Measurements from ENCODE around the gene TANK. TPM values are rescaled to one million over a fixed set of nuclear protein-coding genes. Genes with fewer than 3 reads are reported as not detected.

The TANK gene, protein sequence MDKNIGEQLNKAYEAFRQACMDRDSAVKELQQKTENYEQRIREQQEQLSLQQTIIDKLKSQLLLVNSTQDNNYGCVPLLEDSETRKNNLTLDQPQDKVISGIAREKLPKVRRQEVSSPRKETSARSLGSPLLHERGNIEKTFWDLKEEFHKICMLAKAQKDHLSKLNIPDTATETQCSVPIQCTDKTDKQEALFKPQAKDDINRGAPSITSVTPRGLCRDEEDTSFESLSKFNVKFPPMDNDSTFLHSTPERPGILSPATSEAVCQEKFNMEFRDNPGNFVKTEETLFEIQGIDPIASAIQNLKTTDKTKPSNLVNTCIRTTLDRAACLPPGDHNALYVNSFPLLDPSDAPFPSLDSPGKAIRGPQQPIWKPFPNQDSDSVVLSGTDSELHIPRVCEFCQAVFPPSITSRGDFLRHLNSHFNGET
- total RNA-seq = 83.2 and 88.2 TPM in 2 replicates
- 30.5 and 33.3 TPM in 2 replicates for polyA plus RNA-seq
- 45.6 and 55.5 TPM in 2 replicates for polyA plus RNA-seq (2011; cell fraction: cytosol; rRNA removed)
- polyA plus RNA-seq (2011; cell fraction: nucleus; rRNA removed) = 85.4 and 95.5 TPM in 2 replicates
- 70.3 and 113 TPM in 2 replicates for polyA plus RNA-seq (2012)
- polyA minus RNA-seq = 36.8 and 37.6 TPM in 2 replicates
- 9.1 TPM for polyA minus RNA-seq (2011; cell fraction: cytosol; rRNA and poly(A)+ RNA removed)
- polyA minus RNA-seq (2011; cell fraction: nucleus; rRNA and poly(A)+ RNA removed) = 234 and 271 TPM in 2 replicates
- percentile 96 among the genes with signal in this experiment for Bru-seq, nascent RNA
- percentile 81 among the genes with signal in this experiment for BruChase-seq, experiment 1, labeled RNA remaining after a 6-hour chase
- percentile 85 among the genes with signal in this experiment for BruChase-seq, experiment 2, labeled RNA remaining after a 2-hour chase
- long read RNA-seq, transcript TANK-201 (8 exons, 2,152 nt) = minor isoform, 40 of 183 reads
- long read RNA-seq, transcript TANK-202 (8 exons, 2,171 nt) = major isoform, 63 of 183 reads
- long read RNA-seq, partial matches to known transcripts = 20 of 183 reads
- long read RNA-seq, other reads (novel, unspliced or antisense) = 55 of 183 reads

DNA sequence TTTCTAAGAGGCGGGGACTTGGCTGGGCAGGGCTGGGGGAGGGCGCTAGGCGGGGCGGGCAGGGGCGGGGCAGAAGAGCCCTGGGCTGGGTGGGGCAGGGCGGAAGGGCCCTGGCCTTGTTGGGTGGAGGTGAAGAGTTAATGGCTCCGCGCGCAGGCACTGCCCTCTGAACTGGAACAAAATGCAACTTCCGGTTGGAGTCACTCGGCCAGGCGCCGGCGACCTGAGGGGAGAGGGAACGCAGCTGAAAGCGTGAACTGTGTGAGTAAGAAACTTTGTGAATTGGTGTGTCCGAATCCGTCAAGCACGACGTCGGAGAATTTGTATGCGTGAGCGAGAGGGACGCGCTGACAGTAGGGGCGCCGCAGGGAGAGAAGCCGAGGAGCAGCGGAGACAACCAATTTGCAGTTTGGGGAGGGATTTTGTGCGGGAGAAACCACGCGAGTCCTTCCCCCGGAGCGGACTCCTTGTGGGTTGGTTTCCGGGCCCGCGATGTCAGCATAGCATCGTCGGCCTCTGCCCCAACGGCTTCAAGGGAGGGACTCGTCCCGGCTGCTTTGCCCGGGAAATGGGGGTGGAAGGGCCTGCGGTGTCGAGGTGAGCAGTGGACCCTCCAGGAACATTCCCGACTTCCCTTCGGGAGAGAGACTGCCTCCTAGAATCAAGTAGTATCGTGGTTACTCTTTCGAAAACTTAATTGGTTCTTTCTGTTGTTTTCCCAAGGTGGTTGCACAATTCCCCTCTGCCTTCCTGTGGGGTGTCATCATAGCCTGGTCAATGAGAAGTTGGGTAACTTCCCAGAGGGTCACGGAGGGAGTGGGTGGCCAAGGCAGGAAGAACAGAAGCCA lies at the start of gene TANK:
TANK (plus strand) TSS at position 203 of the 848 bp plus-strand sequence. CDS start 19,235 bp downstream, outside the sequence.
- dilution Hi-C loops (cut with MboI; ENCODE audit: extremely low pct_ligation_motif_present, low sequenced_read_pairs) = no loop called here
- CTCF ChIA-PET = interaction anchor here (2.2 kb wide), 1 partner anchor 97 kb away, joined by 12 read pairs; no protein-coding TSS in a partner anchor

More for the DNA sequence above, at the start of gene TANK:
- peaks cover 0 to 3% of the 10 kb centered on the region in 2 experiments for H3K36me3 ChIP-seq (ENCODE audit: control insufficient read depth in 2 of 2, extremely low read depth in 1 of 2, insufficient read depth in 2 of 2, low read length in 2 of 2)
- H3K79me2 ChIP-seq (ENCODE audit: control insufficient read depth, insufficient read depth, low read length) = peaks cover 38% of the 10 kb centered on the region
- FAIRE-seq (peak; percentile 64), DNase-seq (ENCODE audit: low read depth, low spot score) (peak; percentile 84)
- H3K27ac ChIP-seq (ENCODE audit: insufficient read depth, low read depth, low read length) = peak within 1 kb of the TSS; percentile 75
- intact Hi-C loops (cut with micrococcal nuclease) = loop anchor here (1.0 to 5.0 kb wide), 4 partner anchors 25 to 97 kb away; no protein-coding TSS in a partner anchor
- H3K9me1 ChIP-seq (replicated peaks; ENCODE audit: control insufficient read depth, extremely low read depth, insufficient read depth, low read length) = no peaks in the 10 kb centered on the region
- H2AFZ ChIP-seq (ENCODE audit: low read depth, low read length) = peak within 1 kb of the TSS; percentile 62
- H3K9me3 ChIP-seq (replicated peaks; ENCODE audit: control insufficient read depth, insufficient read depth, low read length) = no peaks in the 10 kb centered on the region
- peak within 1 kb of the TSS; percentile 87 for H3K9ac ChIP-seq (replicated peaks; ENCODE audit: extremely low read depth, insufficient read depth, low read length)
- POLR2A ChIA-PET = no interaction called here
- H3K27me3 ChIP-seq (ENCODE audit: control insufficient read depth in 2 of 2, insufficient read depth in 2 of 2, low read length in 2 of 2) = no peaks in the 10 kb centered on the region
- TSS peak; percentile 99 for BruUV-seq (replicated peaks)
- TF ChIP-seq FOS (IDR thresholded peaks at IDR 0.05; ENCODE audit: borderline replicate concordance, insufficient read depth, low read length) (no peak), MYC (IDR thresholded peaks at IDR 0.05; ENCODE audit: low read depth, low read length) (no peak), POLR2A (IDR thresholded peaks at IDR 0.05; ENCODE audit: low read depth, low read length) (peak; percentile 90), JUN (IDR thresholded peaks at IDR 0.05; ENCODE audit: borderline replicate concordance, insufficient read depth, insufficient read length, low read depth) (no peak), POLR2AphosphoS5 (IDR thresholded peaks at IDR 0.05; ENCODE audit: insufficient read depth, low read depth, low read length) (peak; percentile 86), EZH2 (IDR thresholded peaks at IDR 0.05; ENCODE audit: borderline replicate concordance, low read depth, low read length, severe bottlenecking) (no peak)
- TF ChIP-seq, protein P1, sequence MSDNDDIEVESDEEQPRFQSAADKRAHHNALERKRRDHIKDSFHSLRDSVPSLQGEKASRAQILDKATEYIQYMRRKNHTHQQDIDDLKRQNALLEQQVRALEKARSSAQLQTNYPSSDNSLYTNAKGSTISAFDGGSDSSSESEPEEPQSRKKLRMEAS (IDR thresholded peaks at IDR 0.05; ENCODE audit: insufficient read depth, insufficient read length) = no peak
- TF ChIP-seq, protein P2, sequence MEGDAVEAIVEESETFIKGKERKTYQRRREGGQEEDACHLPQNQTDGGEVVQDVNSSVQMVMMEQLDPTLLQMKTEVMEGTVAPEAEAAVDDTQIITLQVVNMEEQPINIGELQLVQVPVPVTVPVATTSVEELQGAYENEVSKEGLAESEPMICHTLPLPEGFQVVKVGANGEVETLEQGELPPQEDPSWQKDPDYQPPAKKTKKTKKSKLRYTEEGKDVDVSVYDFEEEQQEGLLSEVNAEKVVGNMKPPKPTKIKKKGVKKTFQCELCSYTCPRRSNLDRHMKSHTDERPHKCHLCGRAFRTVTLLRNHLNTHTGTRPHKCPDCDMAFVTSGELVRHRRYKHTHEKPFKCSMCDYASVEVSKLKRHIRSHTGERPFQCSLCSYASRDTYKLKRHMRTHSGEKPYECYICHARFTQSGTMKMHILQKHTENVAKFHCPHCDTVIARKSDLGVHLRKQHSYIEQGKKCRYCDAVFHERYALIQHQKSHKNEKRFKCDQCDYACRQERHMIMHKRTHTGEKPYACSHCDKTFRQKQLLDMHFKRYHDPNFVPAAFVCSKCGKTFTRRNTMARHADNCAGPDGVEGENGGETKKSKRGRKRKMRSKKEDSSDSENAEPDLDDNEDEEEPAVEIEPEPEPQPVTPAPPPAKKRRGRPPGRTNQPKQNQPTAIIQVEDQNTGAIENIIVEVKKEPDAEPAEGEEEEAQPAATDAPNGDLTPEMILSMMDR (IDR thresholded peaks at IDR 0.05; ENCODE audit: extremely low read depth in 1 of 2, insufficient read depth in 1 of 2, low read depth in 1 of 2, low read length in 2 of 2) = no peak
- H3K4me2 ChIP-seq (ENCODE audit: insufficient read depth, low read length) = peak within 1 kb of the TSS; percentile 85
- peaks cover 18% of the 10 kb centered on the region for H3K4me1 ChIP-seq (ENCODE audit: control insufficient read depth, extremely low read depth, insufficient read depth, low read length)
- peak within 1 kb of the TSS; percentile 30 to 89 (median 50) for H3K4me3 ChIP-seq (replicated peaks in 1 of 3; ENCODE audit: insufficient read depth in 1 of 3, low read depth in 1 of 3, low read length in 3 of 3)
- H4K20me1 ChIP-seq (replicated peaks; ENCODE audit: control insufficient read depth, extremely low read depth, insufficient read depth, low read length) = no peaks in the 10 kb centered on the region
